Kidney capillary endothelial cell (primary cell): ENCODE results near the gene KBTBD12.
"Not testable (repeated sequence)": the region's sequence is repeated elsewhere in the genome, so short reads cannot be mapped to it uniquely, and the experiment has no call there.

Source experiments
- DNase-seq: peaks from one replicate; pipeline ENCODE4 v3.0.0-alpha.2; 2018; ENCODE audit warnings: low spot score

The KBTBD12 gene, protein sequence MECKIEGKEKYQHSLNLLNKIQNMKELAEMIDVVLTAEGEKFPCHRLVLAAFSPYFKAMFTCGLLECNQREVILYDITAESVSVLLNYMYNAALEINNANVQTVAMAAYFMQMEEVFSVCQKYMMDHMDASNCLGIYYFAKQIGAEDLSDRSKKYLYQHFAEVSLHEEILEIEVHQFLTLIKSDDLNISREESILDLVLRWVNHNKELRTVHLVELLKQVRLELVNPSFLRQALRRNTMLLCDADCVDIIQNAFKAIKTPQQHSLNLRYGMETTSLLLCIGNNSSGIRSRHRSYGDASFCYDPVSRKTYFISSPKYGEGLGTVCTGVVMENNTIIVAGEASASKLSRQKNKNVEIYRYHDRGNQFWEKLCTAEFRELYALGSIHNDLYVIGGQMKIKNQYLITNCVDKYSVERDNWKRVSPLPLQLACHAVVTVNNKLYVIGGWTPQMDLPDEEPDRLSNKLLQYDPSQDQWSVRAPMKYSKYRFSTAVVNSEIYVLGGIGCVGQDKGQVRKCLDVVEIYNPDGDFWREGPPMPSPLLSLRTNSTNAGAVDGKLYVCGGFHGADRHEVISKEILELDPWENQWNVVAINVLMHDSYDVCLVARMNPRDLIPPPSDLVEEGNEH

DNA sequence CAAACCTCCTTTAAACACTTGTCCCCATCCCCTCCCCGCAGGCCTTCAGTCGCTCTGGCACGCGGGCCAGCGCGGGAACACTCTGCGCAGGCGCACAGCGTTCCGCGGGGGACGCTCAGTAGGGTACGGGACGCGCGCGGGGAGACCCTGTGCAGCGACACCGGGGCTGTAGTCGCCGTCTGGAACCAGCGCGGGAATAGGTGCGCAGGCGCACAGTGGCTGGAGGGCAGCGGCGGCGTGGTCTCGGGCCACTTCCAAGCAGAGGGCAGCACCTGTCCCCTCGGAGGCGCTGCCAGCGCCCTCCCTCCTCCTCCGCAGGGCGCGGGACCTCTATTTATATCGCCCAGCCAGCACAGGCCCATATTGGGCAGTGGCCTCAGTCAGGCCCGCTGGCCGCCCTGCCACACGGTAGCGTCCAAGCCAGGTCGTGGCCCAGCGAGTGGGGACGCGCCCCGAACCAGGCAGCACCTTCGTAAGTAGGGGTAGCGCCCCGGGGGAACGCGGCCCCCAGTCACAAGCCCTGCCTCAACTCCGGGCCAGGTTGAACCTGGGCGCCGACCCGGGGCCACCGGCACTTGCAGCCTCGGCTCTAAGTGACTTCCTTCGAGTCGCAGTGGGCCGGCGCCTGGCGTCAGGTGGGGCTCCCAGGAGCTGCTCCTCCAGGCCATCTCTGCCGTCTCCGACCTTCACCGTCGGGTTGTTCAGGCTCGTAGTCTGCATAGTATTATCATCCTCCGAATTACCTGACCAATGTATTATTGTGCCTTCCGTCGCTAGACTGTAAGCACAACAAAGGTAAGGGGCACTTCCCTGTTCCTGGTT lies at the start of gene KBTBD12:
KBTBD12 (plus strand) TSS at position 118 of the 822 bp plus-strand sequence. CDS start 7,830 bp downstream, outside the sequence.
- DNase-seq, result no peak

DNA sequence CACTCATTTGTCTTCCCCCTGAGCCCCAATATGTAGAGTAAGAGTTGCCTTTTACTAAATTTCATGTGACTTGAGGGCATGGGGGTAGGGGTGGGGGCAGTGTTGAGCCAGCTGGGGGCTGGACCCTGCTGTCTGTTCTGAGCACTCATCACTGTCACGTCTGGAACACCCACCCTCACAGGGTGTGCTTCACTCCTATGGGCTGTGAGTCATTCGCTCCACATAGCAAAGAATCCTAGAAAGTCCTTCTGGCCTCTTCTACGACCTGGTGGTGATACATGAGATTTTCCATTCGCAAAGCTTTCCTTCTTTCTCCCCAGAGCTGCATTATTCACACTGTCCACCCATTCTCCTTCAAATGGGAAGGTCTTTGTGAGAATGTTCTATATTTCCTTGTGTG lies 49.1 kb upstream of the KBTBD12 start:
- no peak for DNase-seq

DNA sequence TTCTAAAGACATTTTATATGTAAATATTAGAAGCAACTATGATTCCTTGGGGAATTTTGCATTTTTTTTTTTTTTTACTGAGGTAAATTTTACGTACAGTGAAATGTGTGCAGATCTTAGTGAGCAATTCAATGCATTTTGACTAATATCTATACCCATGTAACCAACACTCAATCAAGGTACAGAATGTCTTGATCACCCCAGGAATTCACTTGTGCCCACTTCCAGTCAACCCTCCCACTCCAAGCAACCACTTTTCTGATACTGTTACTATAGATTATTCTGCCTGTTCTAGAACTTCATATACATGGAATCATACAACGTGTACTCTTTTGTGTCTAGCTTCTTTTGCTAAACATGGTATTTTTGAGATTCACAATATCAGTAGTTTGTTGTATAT lies 47.6 kb upstream of the KBTBD12 start:
- no peak for DNase-seq

DNA sequence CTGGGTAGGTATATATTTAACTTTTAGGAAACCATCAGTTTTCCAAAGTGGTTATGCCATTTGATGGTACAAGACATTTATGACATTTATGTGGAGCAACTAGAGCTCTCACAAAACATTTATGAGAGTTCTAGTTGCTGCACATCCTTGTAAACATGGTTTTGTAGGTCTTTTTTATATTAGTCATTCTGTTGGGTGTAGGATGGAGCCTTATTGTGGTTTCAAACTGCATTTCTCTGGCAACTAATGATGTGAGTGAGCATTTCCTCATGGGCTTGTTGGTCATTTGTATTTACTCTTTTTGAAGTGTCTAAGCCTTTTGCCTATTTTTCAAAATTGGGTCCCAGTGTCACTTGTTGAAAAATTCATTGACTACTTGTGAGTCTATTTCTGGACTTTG lies 47.0 kb upstream of the KBTBD12 start:
- no peak for DNase-seq

DNA sequence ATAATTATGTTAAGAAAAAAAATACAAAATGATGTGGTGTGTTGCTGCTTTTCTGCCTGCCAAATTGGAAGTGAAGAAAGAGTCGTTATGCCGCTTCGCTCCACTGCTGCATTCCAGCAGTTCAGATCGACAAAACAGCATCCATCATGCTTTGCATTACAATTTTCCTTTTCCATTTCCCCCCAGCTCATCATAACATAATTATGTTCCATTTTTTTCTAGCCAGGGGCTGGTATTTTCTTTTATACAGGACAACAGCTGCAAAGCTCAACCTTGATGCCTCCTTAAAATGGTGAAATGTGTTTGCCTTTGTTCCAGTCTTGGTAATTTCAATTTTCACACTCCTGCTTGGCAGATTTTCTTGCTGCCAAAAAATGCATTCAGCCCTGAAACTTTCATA lies 44.9 kb upstream of the KBTBD12 start:
- DNase-seq, result no peak

DNA sequence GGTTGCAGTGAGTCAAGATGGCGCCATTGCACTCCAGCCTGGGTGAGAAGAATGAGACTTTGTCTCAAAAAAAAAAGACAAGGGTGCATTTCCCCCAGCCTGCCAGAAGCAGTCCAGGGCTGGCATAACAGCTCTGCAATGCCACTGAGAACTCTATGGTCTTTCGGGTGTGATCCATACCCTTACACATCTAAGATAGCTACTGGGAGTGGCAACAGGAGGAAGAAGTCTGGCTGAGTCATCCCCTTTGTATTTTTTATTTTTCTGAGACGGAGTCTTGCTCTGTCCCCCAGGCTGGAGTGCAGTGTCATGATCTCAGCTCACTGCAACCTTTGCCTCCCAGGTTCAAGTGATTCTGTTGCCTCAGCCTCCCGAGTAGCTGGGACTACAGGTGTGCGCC lies 40.9 kb upstream of the KBTBD12 start:
- not testable (repeated sequence) for DNase-seq

DNA sequence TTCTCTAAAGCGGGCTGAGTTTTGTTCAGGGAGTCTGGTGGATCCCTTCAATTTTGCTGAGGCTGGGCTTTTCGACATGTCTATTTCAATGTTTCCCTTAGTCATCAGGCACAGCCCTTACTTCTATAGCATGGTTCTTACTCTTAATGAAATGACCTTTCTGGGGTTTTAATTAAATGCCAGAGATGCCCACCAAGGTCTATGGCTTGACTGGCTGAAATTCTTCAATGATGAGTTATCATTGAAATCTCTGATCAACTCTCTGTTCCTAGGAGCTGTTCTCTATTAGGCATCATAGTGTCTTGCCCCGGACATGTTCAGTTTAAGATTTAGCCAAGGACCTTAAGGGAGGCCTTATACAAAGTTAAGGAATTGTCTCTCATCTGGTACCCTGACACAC lies 33.4 kb upstream of the KBTBD12 start:
- DNase-seq, result no peak

DNA sequence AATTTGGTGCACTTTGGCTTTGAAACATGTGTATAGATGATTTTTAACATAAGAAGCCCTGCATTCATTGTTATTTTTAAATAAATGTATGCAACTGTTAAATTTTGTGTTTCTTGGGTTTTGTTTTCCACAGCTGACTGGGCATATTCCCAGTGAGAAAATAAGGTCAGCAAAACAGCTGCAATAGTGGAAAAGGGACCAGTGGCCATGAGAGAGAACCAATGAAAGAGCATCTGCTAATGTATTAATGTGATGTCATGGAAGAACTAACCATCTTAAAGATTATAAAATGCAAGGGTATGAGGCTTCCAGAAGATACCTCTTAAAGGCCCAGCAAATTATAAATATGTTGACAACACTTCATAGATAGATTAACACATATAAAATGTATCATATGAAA lies 31.0 kb upstream of the KBTBD12 start:
- DNase-seq, result no peak

DNA sequence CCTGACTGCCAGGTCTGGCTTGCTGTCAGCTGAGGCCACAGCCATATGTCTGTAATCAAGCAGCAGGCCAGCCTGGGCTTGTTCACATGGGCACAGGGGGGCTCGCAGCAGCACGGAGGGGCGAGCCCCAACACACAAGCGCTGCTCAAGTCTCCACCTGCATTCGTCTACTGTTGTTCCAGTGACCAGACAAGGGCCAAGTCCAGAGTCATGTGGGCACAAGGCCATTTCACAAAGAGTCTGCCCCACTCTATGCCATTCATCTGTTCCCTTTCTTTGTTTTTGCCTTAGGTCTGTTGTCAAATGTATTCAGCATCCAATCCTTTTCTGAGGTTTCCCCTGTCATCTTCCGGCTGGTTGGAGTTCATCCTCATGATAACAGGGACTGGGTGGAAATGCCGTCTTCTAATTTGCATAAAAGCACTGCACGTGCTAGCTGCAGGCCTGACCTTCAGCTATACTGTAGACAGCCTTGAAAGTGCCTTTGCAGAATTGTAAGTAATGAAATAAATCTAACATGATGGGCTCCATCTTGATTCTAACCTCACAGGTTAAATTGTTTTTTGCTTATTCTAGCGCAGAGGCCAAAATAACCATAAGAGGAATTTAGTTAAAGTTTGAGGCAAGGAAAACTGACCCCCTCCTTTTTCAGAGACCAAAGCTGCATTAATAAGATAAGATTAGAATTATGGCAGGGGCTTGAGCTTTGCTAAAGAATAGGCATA lies 28.6 kb upstream of the KBTBD12 start:
- no peak for DNase-seq

DNA sequence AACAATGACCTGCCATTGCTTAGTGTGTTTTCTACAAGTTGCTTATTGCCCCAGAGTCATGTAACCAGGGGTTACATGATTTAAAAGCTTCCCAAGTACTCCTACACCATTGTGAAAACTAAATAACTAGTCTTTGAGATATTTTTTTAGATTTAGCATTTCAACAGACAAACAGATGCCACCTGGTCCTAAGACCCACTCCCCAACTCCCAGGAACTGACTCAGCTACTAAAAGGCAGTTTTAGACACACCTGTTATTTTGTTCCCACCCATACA lies 28.1 kb upstream of the KBTBD12 start:
- no peak for DNase-seq

DNA sequence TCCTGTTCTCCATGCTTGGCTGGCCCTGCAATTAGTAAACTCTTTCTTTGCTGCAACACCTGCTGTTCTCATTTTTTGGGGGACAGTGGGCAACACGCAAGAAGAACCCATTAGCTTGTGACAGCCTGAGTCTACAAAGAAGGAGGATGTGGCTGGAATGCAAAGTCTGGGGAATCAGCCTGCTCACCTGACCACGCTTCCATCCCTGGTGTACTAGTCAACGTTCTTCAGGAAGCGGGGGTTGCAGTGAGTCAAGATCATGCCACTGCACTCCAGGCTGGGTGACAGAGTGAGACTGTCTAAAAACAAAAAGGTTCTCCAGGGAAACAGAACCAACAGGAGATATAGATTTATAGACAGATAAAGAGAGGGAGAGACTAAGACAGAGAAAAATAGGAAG lies 27.7 kb upstream of the KBTBD12 start:
- peak; percentile 4 for DNase-seq

DNA sequence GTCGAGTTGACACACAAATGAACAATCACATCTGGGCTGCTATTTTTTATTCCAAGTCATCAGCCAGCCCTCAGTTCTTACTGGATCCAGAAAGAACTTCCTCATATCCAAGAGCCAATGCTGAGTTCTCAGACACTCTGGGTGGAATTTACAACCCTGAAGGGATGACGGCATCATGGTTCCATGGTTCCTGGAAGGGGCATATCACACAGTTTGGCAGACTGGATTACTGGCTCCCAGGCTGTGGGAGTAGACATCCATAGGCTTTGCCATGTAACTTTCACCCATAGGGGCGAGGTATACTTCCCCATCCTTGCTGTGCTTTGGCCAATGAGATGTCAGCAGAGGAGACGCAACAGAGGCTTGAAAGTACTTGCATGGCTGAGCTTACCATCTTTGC lies 26.9 kb upstream of the KBTBD12 start:
- DNase-seq, result no peak

DNA sequence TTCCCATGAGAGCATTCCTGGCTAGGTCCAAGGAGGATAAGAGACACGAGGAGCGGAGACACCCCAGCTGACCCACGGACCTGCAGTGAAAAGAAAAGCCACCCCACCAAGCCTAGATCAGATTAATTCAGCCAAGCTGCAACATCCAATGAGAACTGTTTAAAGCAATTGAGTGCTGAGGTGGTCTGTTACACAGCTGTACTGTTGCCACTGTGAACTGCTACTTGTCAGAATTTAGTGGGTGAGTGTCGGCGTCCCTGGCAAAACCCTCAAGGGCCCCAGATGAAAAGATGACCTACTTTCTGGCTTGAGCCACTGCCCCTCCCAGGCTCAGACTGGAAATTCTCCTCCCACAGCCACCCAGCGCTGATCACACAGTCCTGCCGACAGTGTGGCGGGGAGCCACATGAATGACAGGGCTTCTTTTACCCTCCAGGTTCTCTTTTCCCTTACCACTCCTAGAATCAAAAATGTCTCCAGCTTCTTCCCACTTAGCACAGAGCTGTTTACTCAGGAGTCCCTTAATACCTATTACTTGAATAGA lies 26.4 kb upstream of the KBTBD12 start:
- DNase-seq, result no peak

DNA sequence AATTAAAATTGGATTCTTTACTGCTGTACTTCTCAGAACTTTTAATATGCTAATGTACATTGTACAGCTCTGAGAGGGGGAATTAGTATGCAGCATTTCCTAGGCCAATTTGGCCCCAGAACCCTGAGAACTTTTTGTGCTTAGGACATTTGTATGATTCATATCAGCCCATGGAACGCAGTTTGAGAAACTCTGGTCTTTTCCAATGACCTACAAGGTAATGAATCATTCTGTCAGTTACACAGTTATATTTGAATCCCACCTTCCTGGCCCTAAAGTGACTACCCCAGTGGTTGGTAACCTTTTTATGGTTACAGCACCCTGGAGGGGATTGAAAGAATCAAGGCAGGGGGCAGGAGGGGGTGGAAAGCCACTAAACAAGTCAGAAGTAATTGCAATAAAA lies 25.6 kb upstream of the KBTBD12 start:
- DNase-seq, result no peak

DNA sequence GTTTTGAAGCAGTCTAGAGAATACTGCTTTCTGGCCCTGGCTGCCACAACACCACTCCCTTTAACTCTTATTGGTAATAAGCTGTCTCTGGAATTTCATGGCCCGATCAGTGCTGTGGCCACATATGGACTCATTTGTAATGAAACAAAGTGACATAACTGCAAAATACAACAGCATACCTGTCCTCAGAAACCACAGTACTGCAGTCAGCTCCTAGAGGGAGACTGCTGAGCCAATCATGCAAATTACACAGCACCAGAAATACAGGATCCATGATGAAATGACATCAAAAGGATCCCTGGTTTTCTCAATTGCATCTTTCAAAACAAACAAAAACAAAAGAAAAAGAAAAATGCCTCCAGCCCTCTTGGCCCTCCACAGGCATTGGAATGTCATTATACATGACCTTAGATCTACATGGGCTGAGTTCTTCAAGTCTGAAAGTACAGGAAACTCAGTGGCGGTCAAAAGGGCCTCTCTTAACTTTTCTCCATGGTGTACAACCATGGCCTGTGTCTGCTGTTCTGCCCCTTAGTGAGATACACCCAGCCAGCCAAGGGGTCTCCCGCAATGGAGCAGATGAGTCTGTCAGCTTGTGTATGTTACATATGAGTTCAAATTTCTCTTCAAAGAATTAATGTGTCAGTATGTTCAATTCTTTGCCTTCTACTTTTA lies 24.9 kb upstream of the KBTBD12 start:
- DNase-seq, result no peak

DNA sequence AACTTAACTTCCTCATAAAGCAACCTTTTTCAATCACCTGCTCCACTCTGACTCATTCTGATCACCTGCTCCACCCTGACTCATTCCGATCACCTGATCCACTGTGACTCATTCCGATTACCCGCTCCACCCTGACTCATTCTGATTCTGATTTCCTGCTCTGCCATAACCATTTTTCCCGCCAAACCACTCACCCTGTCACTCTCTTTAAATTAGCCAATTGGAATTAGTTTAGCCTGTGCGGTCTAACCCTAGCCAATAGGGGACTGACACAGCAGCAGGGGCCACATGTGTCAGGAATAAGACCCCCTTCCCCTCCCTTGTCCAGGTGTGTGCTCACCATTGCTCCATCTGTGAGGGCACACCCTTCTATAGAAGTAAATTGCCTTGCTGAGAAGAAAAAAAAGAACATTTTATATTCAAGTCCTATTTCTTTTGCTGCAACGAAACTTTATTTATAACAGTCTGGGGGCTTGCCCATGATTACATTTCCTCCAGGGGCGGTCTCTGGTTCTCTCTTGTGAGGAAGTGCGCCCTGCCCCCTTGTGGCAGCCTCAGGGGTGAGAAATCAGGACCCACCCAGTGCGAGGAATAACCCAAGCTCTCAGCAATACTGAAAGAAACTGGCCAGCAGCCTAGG lies 24.3 kb upstream of the KBTBD12 start:
- DNase-seq, result peak; percentile 11

DNA sequence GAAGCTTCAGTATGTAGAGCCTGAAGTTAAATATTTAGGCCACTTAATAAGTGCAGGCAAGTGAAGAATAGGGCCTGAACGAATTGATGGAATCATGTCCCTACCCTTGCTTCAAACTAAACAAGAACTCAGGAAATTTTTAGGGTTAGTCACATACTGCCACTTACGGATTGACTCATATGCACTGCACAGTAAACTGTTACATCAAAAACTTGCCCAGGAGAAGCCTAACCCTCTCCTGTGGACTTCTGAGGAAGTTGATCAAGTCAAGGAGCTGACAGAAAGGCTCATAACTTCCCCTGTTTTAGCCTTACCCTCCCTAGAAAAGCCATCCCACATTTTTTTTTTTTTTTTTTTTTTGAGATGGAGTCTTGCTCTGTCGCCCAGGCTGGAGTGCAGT lies 20.6 kb upstream of the KBTBD12 start:
- no peak for DNase-seq

DNA sequence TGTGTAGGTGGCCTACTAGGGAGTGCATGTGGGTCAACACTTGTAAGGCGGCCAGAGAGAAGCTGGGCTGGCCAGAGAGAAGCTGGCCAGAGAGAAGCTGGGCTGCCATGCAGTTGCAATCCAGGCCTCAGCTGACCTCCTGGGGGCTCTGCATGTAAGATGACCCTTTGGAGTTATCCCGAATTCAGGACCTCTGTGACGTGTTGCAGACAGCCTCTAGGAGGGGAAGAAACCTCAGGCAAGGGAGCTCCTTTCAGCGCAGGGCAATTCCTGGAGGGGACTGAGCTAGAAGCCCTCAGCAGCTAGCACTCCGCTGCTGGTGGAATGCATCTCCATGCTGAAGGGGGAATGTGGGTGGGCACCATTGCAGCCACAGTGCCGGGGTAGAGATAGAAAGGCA lies 15.8 kb upstream of the KBTBD12 start:
- no peak for DNase-seq

DNA sequence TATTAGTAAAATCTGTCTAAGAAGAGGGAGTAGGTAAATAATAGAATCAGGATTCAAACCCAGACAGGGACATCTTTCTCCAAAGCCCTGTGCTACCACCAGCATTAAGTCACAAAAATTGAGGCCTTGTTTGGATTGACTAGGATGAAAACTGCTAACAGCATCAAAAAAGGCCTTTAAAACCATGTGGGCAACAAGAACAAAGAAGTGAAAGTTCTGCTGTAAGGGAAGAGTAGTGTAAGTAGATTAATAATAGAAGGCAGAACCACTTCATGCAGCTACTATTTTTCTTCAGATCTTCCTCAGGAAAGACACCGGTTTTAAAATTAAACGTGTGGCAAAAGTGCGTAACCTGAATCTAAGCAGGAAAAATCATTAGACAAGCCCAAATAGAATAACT lies 15.3 kb upstream of the KBTBD12 start:
- DNase-seq, result no peak

DNA sequence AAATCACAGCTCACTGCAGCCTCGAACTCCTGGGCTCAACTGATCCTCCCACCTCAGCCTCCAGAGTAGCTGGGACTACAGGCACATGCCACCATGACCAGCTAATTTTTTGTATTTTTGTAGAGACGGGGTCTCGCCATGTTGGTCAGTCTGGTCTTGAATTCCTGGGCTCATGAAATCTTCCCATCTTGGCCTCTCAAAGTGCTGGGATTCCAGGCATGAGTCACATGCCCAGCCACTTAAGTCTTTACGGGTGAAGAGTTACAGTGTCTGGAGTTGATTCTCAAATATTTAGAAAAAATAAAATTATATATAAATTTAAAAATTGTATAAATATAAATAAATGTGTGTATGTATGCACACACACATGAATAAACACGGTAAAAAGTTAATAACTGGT lies 14.5 kb upstream of the KBTBD12 start:
- DNase-seq, result no peak

DNA sequence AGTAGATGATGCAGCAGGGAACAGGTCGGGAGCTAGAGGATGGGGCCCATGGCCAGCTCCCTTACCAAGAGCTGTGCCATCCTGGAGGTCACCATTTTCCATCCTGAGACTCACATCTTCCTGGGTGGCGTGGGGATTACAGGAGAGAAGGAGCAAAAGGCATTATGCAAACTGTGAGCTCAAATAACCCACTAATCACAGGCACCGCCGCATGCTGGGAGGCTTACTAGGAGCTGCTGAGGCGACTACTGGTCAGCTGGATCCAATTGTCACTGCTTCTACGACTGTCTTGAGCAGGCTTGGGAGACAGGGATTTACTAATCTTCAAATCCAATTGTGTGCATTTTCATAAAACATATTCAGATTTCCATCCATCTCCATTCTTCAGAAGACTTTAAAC lies 12.5 kb upstream of the KBTBD12 start:
- DNase-seq, result no peak
